ENCODE measurements around the gene PHF21A.

Gene PHF21A

GRCh38 chr11:45961751-45962240 lies 159.5 kb downstream of the PHF21A start:
- DNase-seq (ENCODE audit: low read depth, low spot score), result no peak
- no peaks in the 10 kb centered on the region for H3K27me3 ChIP-seq (ENCODE audit: control insufficient read depth, insufficient read depth, low read length)
- no peaks in the 10 kb centered on the region for H3K4me1 ChIP-seq (ENCODE audit: control insufficient read depth, insufficient read depth, low read length)
- H3K4me3 ChIP-seq (ENCODE audit: low read length), result no peak overlapping the region
- no CpG with 5 or more reads among the region's 7 CpGs for WGBS (ENCODE audit: insufficient coverage, insufficient read length)
- no peak overlapping the region for H3K27ac ChIP-seq (ENCODE audit: low read length)
- H3K36me3 ChIP-seq (ENCODE audit: control insufficient read depth, insufficient read depth, low read length), result no peaks in the 10 kb centered on the region
- H3K9me3 ChIP-seq (ENCODE audit: control insufficient read depth, insufficient read depth, low read length), result no peaks in the 10 kb centered on the region

DNA sequence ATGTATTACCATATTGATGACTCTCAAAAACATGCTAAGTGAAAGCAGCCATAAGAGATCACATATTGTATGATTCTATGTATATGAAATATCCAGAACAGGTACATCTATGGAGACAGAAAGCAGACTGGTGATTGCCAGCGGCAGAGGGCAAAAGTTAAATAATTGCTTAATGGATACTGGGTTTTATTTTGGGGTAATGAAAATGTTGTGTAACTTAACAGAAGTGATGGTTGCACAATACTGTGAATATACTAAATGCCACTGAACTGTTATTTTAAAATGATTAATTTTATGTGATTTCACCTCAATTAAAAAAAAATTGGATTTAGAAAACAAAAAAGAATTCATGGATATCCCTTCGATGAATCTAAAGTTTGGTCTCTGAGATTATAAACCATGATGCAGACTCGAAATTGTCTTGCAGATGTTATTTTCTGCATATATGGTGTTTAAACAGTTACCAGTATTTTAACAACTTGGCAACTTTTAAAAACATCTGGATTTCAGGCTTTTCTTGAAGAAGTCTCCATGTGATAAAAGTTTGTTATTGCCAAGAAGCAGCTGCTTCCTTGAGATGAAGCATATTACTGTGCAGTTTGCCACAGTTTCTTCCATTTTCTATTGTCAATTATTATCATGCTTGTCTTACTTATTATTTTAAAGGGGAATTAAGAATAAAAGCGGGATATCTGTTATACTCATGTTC lies 160.7 kb downstream of the PHF21A start:
- no peak overlapping the region for H3K27ac ChIP-seq (ENCODE audit: low read length)
- no peaks in the 10 kb centered on the region for H3K4me1 ChIP-seq (ENCODE audit: control insufficient read depth, insufficient read depth, low read length)
- H3K27me3 ChIP-seq (ENCODE audit: control insufficient read depth, insufficient read depth, low read length), result no peaks in the 10 kb centered on the region
- no peak overlapping the region for H3K4me3 ChIP-seq (ENCODE audit: low read length)
- no peaks in the 10 kb centered on the region; the same call in 1 of the 2 replicates for H3K36me3 ChIP-seq (ENCODE audit: control insufficient read depth, insufficient read depth, low read length)
- no peaks in the 10 kb centered on the region for H3K9me3 ChIP-seq (ENCODE audit: control insufficient read depth, insufficient read depth, low read length)
- WGBS (ENCODE audit: insufficient coverage, insufficient read length), result no CpG with 5 or more reads among the region's 4 CpGs
- DNase-seq (ENCODE audit: low read depth, low spot score), result no peak

DNA sequence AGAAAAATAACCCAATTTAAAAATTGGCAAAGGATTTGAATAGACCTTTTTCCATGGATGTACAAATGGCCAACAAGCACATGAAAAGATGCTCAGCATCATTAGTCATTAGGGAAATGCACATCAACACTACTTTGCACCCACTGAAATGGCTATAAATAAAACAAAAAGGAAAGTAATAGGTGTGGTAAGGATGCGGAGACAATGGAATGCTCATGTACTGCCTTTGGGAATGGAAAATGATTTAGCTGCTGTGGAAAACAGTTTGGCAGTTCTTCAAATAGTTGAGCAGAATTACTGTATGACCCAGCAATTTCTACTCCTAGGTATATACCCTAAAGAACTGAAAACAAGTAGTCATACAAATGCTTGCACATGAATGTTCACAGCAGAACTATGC lies 161.4 kb downstream of the PHF21A start:
- H3K36me3 ChIP-seq (ENCODE audit: control insufficient read depth, insufficient read depth, low read length), result no peaks in the 10 kb centered on the region; the same call in 1 of the 2 replicates
- WGBS (ENCODE audit: insufficient coverage, insufficient read length), result no CpG with 5 or more reads among the region's 1 CpG

GRCh38 chr11:45949992-45950407 lies 171.3 kb downstream of the PHF21A start:
- H3K9me3 ChIP-seq (ENCODE audit: control insufficient read depth, insufficient read depth, low read length), result no peaks in the 10 kb centered on the region
- no peak for DNase-seq (ENCODE audit: low read depth, low spot score)
- H3K27ac ChIP-seq (ENCODE audit: low read length), result no peak overlapping the region
- H3K27me3 ChIP-seq (ENCODE audit: control insufficient read depth, insufficient read depth, low read length), result no peaks in the 10 kb centered on the region
- no peak overlapping the region for H3K4me3 ChIP-seq (ENCODE audit: low read length)
- H3K4me1 ChIP-seq (ENCODE audit: control insufficient read depth, insufficient read depth, low read length), result no peaks in the 10 kb centered on the region
- no CpG with 5 or more reads among the region's 1 CpG for WGBS (ENCODE audit: insufficient coverage, insufficient read length)
- H3K36me3 ChIP-seq (ENCODE audit: control insufficient read depth, insufficient read depth, low read length), result no peaks in the 10 kb centered on the region; the same call in 1 of the 2 replicates

More for the DNA sequence above, 161.4 kb downstream of the PHF21A start:
- Histone ChIP-seq H3K27ac (ENCODE audit: low read length) (no peak overlapping the region), H3K4me3 (ENCODE audit: low read length) (no peak overlapping the region), H3K4me1 (ENCODE audit: control insufficient read depth, insufficient read depth, low read length) (no peaks in the 10 kb centered on the region), H3K27me3 (ENCODE audit: control insufficient read depth, insufficient read depth, low read length) (no peaks in the 10 kb centered on the region), H3K9me3 (ENCODE audit: control insufficient read depth, insufficient read depth, low read length) (no peaks in the 10 kb centered on the region)
- no peak for DNase-seq (ENCODE audit: low read depth, low spot score)

GRCh38 chr11:45948356-45948755 lies 172.9 kb downstream of the PHF21A start:
- no peaks in the 10 kb centered on the region for H3K4me1 ChIP-seq (ENCODE audit: control insufficient read depth, insufficient read depth, low read length)
- no peaks in the 10 kb centered on the region for H3K9me3 ChIP-seq (ENCODE audit: control insufficient read depth, insufficient read depth, low read length)
- no peak for DNase-seq (ENCODE audit: low read depth, low spot score)
- no peak overlapping the region for H3K4me3 ChIP-seq (ENCODE audit: low read length)
- WGBS (ENCODE audit: insufficient coverage, insufficient read length), result no CpG with 5 or more reads among the region's 3 CpGs
- H3K27me3 ChIP-seq (ENCODE audit: control insufficient read depth, insufficient read depth, low read length), result no peaks in the 10 kb centered on the region
- no peaks in the 10 kb centered on the region; the same call in 1 of the 2 replicates for H3K36me3 ChIP-seq (ENCODE audit: control insufficient read depth, insufficient read depth, low read length)
- H3K27ac ChIP-seq (ENCODE audit: low read length), result no peak overlapping the region

GRCh38 chr11:45947885-45948284 lies 173.4 kb downstream of the PHF21A start:
- no CpG with 5 or more reads among the region's 1 CpG for WGBS (ENCODE audit: insufficient coverage, insufficient read length)
- no peaks in the 10 kb centered on the region; the same call in 1 of the 2 replicates for H3K36me3 ChIP-seq (ENCODE audit: control insufficient read depth, insufficient read depth, low read length)

DNA sequence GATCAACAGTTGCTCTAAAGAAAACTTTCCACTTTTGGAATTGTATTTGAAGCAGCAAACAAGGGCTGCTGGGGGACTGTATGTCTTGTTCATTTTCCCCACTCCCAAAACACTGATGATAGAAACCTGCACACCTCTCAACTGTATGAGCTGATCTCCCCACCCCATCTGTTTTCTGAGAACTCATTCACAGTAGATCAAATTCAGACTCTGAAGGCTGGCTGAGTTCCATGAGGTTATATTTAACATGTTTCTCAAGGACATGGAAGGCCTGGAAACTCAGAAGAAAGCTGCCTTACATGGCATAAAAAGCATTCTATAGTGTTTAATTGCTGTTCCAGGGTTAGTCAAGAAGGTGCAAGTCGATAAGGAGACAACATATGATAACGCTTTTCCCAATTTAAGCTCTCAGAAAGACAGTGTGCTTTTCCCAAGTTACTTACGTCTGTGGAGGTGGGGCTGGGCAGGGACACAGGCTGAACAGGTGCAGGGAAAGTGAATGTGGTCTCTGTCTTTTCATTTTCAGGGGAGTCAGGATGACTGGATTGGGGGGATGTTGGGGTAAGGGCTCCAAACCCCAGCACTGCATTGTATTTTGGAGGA lies 175.8 kb downstream of the PHF21A start:
- H3K27ac ChIP-seq (ENCODE audit: low read length), result no peak overlapping the region
- no peaks in the 10 kb centered on the region; the same call in 1 of the 2 replicates for H3K36me3 ChIP-seq (ENCODE audit: control insufficient read depth, insufficient read depth, low read length)
- no peaks in the 10 kb centered on the region for H3K9me3 ChIP-seq (ENCODE audit: control insufficient read depth, insufficient read depth, low read length)
- H3K4me1 ChIP-seq (ENCODE audit: control insufficient read depth, insufficient read depth, low read length), result no peaks in the 10 kb centered on the region
- WGBS (ENCODE audit: insufficient coverage, insufficient read length), result no CpG with 5 or more reads among the region's 3 CpGs
- no peak overlapping the region for H3K4me3 ChIP-seq (ENCODE audit: low read length)
- DNase-seq (ENCODE audit: low read depth, low spot score), result no peak
- no peaks in the 10 kb centered on the region for H3K27me3 ChIP-seq (ENCODE audit: control insufficient read depth, insufficient read depth, low read length)

More at GRCh38 chr11:45947885-45948284, 173.4 kb downstream of the PHF21A start:
- no peaks in the 10 kb centered on the region for H3K4me1 ChIP-seq (ENCODE audit: control insufficient read depth, insufficient read depth, low read length)
- H3K27me3 ChIP-seq (ENCODE audit: control insufficient read depth, insufficient read depth, low read length), result no peaks in the 10 kb centered on the region
- H3K4me3 ChIP-seq (ENCODE audit: low read length), result no peak overlapping the region
- H3K9me3 ChIP-seq (ENCODE audit: control insufficient read depth, insufficient read depth, low read length), result no peaks in the 10 kb centered on the region
- no peak overlapping the region for H3K27ac ChIP-seq (ENCODE audit: low read length)
- DNase-seq (ENCODE audit: low read depth, low spot score), result no peak

DNA sequence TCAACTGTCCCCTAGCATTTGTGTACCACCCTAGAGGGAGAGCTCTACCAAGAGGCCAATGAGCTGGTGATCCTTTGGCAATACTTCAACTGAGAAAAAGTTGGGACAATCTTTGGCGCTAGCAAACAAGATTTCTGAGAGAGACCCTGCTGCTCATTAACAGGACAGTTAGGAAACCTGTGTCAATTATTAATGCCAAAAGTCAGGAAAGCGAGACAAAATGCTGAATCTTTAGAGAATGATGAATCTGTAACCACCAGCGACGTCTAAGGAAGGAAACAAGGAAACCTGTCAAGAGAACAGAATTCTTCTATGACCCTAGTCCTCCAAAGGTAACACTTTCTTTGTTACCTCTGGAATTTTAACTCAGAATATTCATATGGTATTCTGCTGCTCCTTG lies 178.9 kb downstream of the PHF21A start:
- Histone ChIP-seq H3K9me3 (ENCODE audit: control insufficient read depth, insufficient read depth, low read length) (no peaks in the 10 kb centered on the region), H3K27ac (ENCODE audit: low read length) (no peak overlapping the region), H3K4me3 (ENCODE audit: low read length) (no peak overlapping the region), H3K4me1 (ENCODE audit: control insufficient read depth, insufficient read depth, low read length) (no peaks in the 10 kb centered on the region), H3K36me3 (ENCODE audit: control insufficient read depth, insufficient read depth, low read length) (no peaks in the 10 kb centered on the region; the same call in 1 of the 2 replicates), H3K27me3 (ENCODE audit: control insufficient read depth, insufficient read depth, low read length) (no peaks in the 10 kb centered on the region)
- DNase-seq (ENCODE audit: low read depth, low spot score), result no peak
- WGBS (ENCODE audit: insufficient coverage, insufficient read length), result no CpG with 5 or more reads among the region's 4 CpGs

DNA sequence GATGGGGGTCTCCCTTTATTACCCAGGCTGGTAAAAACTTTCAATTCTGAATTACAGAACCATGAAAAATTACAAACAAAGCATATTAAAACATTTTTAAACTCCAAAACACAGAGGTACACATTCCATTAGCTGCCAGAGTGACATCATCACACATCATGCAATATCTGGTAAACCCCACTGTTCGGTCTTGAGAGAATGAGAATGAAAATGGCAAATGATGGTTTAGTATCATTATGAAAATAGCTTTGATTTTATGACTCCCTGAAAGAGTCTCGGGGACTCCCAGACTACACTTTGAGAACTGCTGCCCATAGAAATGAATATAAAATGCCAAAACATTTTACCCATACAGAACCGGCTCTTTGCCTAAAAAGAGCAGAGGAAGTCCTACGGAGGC lies 180.0 kb downstream of the PHF21A start:
- WGBS (ENCODE audit: insufficient coverage, insufficient read length), result no CpG with 5 or more reads among the region's 4 CpGs
- no peaks in the 10 kb centered on the region for H3K9me3 ChIP-seq (ENCODE audit: control insufficient read depth, insufficient read depth, low read length)
- H3K27me3 ChIP-seq (ENCODE audit: control insufficient read depth, insufficient read depth, low read length), result no peaks in the 10 kb centered on the region

GRCh38 chr11:45939836-45940235 lies 181.4 kb downstream of the PHF21A start:
- DNase-seq (ENCODE audit: low read depth, low spot score), result no peak
- Histone ChIP-seq H3K4me3 (ENCODE audit: low read length) (no peak overlapping the region), H3K27ac (ENCODE audit: low read length) (no peak overlapping the region), H3K4me1 (ENCODE audit: control insufficient read depth, insufficient read depth, low read length) (no peaks in the 10 kb centered on the region), H3K9me3 (ENCODE audit: control insufficient read depth, insufficient read depth, low read length) (no peaks in the 10 kb centered on the region), H3K36me3 (ENCODE audit: control insufficient read depth, insufficient read depth, low read length) (peaks cover 5% of the 10 kb centered on the region; the same call in 1 of the 2 replicates), H3K27me3 (ENCODE audit: control insufficient read depth, insufficient read depth, low read length) (no peaks in the 10 kb centered on the region)
- no CpG with 5 or more reads among the region's 2 CpGs for WGBS (ENCODE audit: insufficient coverage, insufficient read length)

More for the DNA sequence above, 180.0 kb downstream of the PHF21A start:
- Histone ChIP-seq H3K36me3 (ENCODE audit: control insufficient read depth, insufficient read depth, low read length) (no peaks in the 10 kb centered on the region; the same call in 1 of the 2 replicates), H3K27ac (ENCODE audit: low read length) (no peak overlapping the region), H3K4me1 (ENCODE audit: control insufficient read depth, insufficient read depth, low read length) (no peaks in the 10 kb centered on the region), H3K4me3 (ENCODE audit: low read length) (no peak overlapping the region)
- DNase-seq (ENCODE audit: low read depth, low spot score), result no peak
